K562 (cell line): ENCODE measurements around the gene NFATC3. TPM values are rescaled to one million over a fixed set of nuclear protein-coding genes. Genes with fewer than 3 reads are reported as not detected.

Experiments used
- ATAC-seq: fragments of 200-7000 bp; cut with Tn5 transposase; 3 replicates; pipeline ENCODE4 v1.9.1; 2020; ENCODE audit warnings: moderate library complexity
- BruUV-seq: library from RNA; stranded (reverse); fragments of 400-500 nt; replicated peaks from 2 replicates; lab custom pipeline; 2021; lab: Mats Ljungman, UMichigan
- CTCF ChIA-PET: fragments of 300-600 bp; formaldehyde crosslinking; extraction: SDS; loops from one replicate; lab custom pipeline; 2021; ENCODE audit warnings: low intra/inter-chr PET ratio; lab: Yijun Ruan, JAX
- POLR2A ChIA-PET: fragments of 300-600, 350-650 bp; sonication (Branson Sonifier 250); formaldehyde crosslinking; extraction: SDS; loops from one replicate; lab custom pipeline; 2021; ENCODE audit warnings: antibody characterized with exemption, inconsistent platforms; lab: Yijun Ruan, JAX
- DNase-seq, 4 experiments: peaks; one replicate each; pipeline versions ENCODE4 v3.0.0 to v3.0.0-alpha.2; 2011 to 2018; ENCODE audit warnings: low spot score in 3 of 4, mixed read lengths in 3 of 4; ENCODE audit errors: extremely low read depth in 1 of 4
- FAIRE-seq: peaks from 2 replicates; lab custom pipeline; 2011; peaks lifted over from hg19 to GRCh38; lab: Jason Lieb, UNC
- H2AFZ ChIP-seq: 2 replicates; pipeline ENCODE4 v1.6.0; 2011; ENCODE audit warnings: low read depth, low read length, control low read depth, inconsistent platforms
- H3K27ac ChIP-seq: fragments of 200-600 bp; 3 replicates; pipeline ENCODE4 v1.8.0; 2011; ENCODE audit warnings: low read depth, mild to moderate bottlenecking, control low read depth, inconsistent platforms, low read length, moderate library complexity, mixed read lengths; ENCODE audit errors: extremely low read depth
- H3K27me3 ChIP-seq, 2 experiments: fragments of 300-600 bp in 1 of 2; 2 replicates in 1 of 2; 3 replicates in 1 of 2; pipeline versions ENCODE4 v1.6.0 to v1.8.0; 2011; ENCODE audit warnings: inconsistent platforms in 2 of 2, low read length in 2 of 2, mild to moderate bottlenecking in 1 of 2, mixed read lengths in 1 of 2, moderate library complexity in 1 of 2; ENCODE audit not compliant: control insufficient read depth in 2 of 2, insufficient read depth in 2 of 2
- H3K36me3 ChIP-seq: fragments of 300-600 bp; 3 replicates; pipeline ENCODE4 v1.8.0; 2011; ENCODE audit warnings: mild to moderate bottlenecking, low read length, inconsistent platforms; ENCODE audit not compliant: control insufficient read depth, insufficient read depth
- H3K4me1 ChIP-seq, 2 experiments: fragments of 200-600 bp in 1 of 2; replicated peaks in 1 of 2; 2 replicates in 1 of 2; 3 replicates in 1 of 2; pipeline versions ENCODE4 v1.5.1 to v1.8.0; 2011; ENCODE audit warnings: inconsistent platforms in 2 of 2, low read length in 2 of 2, mild to moderate bottlenecking in 1 of 2, mixed read lengths in 1 of 2, moderate library complexity in 1 of 2; ENCODE audit not compliant: control insufficient read depth in 2 of 2, insufficient read depth in 2 of 2
- H3K4me2 ChIP-seq: 2 replicates; pipeline ENCODE4 v1.6.1; 2011; ENCODE audit warnings: low read length, control low read depth, inconsistent platforms, mixed read lengths; ENCODE audit not compliant: insufficient read depth
- H3K4me3 ChIP-seq: fragments of 200-600 bp; sonication (generic), shearing (Covaris generic); 2 replicates; pipeline ENCODE4 v1.5.1; 2016; ENCODE audit warnings: control low read depth, inconsistent platforms
- H3K79me2 ChIP-seq: fragments of 200-600 bp; 3 replicates; pipeline ENCODE4 v1.8.0; 2011; ENCODE audit warnings: low read length, inconsistent platforms; ENCODE audit not compliant: control insufficient read depth, insufficient read depth
- H3K9ac ChIP-seq, 2 experiments: 2 replicates each; pipeline versions ENCODE4 v1.6.0 to v1.6.1; 2011; ENCODE audit warnings: low read depth in 2 of 2, low read length in 2 of 2, control low read depth in 1 of 2, inconsistent platforms in 1 of 2, mild to moderate bottlenecking in 1 of 2, mixed read lengths in 1 of 2; ENCODE audit not compliant: insufficient read depth in 1 of 2
- H3K9me1 ChIP-seq: one replicate; pipeline ENCODE4 v1.6.0; 2011; ENCODE audit warnings: inconsistent platforms, mild to moderate bottlenecking, low read length, moderate library complexity; ENCODE audit not compliant: control insufficient read depth, insufficient read depth
- H3K9me3 ChIP-seq: replicated peaks from 2 replicates; pipeline ENCODE4 v1.5.1; 2011; ENCODE audit warnings: low read depth, low read length, inconsistent platforms; ENCODE audit not compliant: control insufficient read depth, insufficient read depth
- H4K20me1 ChIP-seq: replicated peaks from 2 replicates; pipeline ENCODE4 v1.6.1; 2011; ENCODE audit warnings: low read length, inconsistent platforms, mixed read lengths; ENCODE audit not compliant: control insufficient read depth, insufficient read depth
- CREBBP ChIP-seq: IDR thresholded peaks from one replicate; pipeline ENCODE4 v1.6.1; 2012; ENCODE audit warnings: low read depth, mild to moderate bottlenecking, control low read depth, inconsistent platforms, low read length
- TEAD1 ChIP-seq, 2 experiments: fragments of 450-650 bp in 1 of 2; sonication (generic) in 1 of 2; formaldehyde crosslinking; IDR thresholded peaks; 2 replicates each; pipeline versions ENCODE4 v1.4.0 to v1.8.0; 2020 to 2022; ENCODE audit warnings: mild to moderate bottlenecking in 2 of 2, missing genetic modification reagents in 1 of 2
- ZNF75A ChIP-seq: fragments of 450-650 bp; formaldehyde crosslinking; IDR thresholded peaks from 2 replicates; pipeline ENCODE4 v1.4.0; 2020; ENCODE audit warnings: mild to moderate bottlenecking
- WGBS: fragments of 100-300 bp; shearing (Covaris generic); methylation state at CpG from one replicate; pipeline ENCODE4 v1.1.6; 2016; ENCODE audit warnings: low coverage, mixed read lengths; ENCODE audit not compliant: insufficient coverage; ENCODE audit errors: missing lambda C conversion rate; 5-methylcytosine and 5-hydroxymethylcytosine counted together
- in situ Hi-C: fragments of 300-500 bp; cut with MboI; formaldehyde crosslinking; loops from 4 replicates; pipeline ENCODE4 v1.15.0; 2018; ENCODE audit warnings: inconsistent platforms, mixed read lengths
- intact Hi-C: fragments of 100-400 bp; cut with micrococcal nuclease; formaldehyde crosslinking; loops from 2 replicates; pipeline ENCODE4 v1.14.2; 2022
- polyA plus RNA-seq, 8 experiments: library from polyadenylated mRNA; depleted of rRNA in 4 of 8; stranded (reverse) in 5 of 8; unstranded in 3 of 8; fragments of >200 nt; fragmentation: Nextera tagmentation in 2 of 8; fragmentation: Illumina TruSeq in 1 of 8; extraction: Ambion mirVana in 2 of 8; extraction: Trizol in 1 of 8; gene quantifications; 2 replicates each; pipeline versions ENCODE4 v1.2.1 to v1.2.3, GENCODE V29; 2011 to 2014; ENCODE audit warnings: inconsistent platforms in 1 of 8, missing spikeins in 1 of 8
- total RNA-seq, 7 experiments: library from RNA; depleted of rRNA in 6 of 7; stranded (reverse); fragments of >200 nt in 6 of 7; fragmentation: Illumina TruSeq in 2 of 7; extraction: Trizol in 2 of 7; gene quantifications; 2 replicates each; pipeline versions ENCODE4 v1.2.1 to v1.2.3, GENCODE V29; 2011 to 2021; ENCODE audit warnings: low replicate concordance in 1 of 7
- TF ChIP-seq, protein P1 (sequence below), 2 experiments: fragments of 450-650 bp in 1 of 2; sonication (generic) in 1 of 2; formaldehyde crosslinking in 1 of 2; IDR thresholded peaks in 1 of 2; conservative IDR thresholded peaks in 1 of 2; 2 replicates each; pipeline versions ENCODE4 v1.6.1 to v1.8.1; 2016 to 2023; ENCODE audit warnings: mild to moderate bottlenecking in 2 of 2, moderate library complexity in 2 of 2, inconsistent platforms in 1 of 2, missing genetic modification reagents in 1 of 2
- TF ChIP-seq, protein P2 (sequence below): fragments of 450-650 bp; IDR thresholded peaks from 2 replicates; pipeline ENCODE4 v1.6.1; 2018; ENCODE audit not compliant: partially characterized antibody
- TF ChIP-seq, protein P3 (sequence below): fragments of 450-650 bp; IDR thresholded peaks from 2 replicates; pipeline ENCODE4 v1.6.1; 2018; ENCODE audit warnings: mild to moderate bottlenecking, low read depth; ENCODE audit not compliant: partially characterized antibody

The NFATC3 gene
- total and polyA plus RNA-seq, 9 of the 15 experiments (the other 6 are each of a cell fraction or from before 2014, with no cell fraction given), result 15.7 to 98.4 (median 59.4) TPM

DNA sequence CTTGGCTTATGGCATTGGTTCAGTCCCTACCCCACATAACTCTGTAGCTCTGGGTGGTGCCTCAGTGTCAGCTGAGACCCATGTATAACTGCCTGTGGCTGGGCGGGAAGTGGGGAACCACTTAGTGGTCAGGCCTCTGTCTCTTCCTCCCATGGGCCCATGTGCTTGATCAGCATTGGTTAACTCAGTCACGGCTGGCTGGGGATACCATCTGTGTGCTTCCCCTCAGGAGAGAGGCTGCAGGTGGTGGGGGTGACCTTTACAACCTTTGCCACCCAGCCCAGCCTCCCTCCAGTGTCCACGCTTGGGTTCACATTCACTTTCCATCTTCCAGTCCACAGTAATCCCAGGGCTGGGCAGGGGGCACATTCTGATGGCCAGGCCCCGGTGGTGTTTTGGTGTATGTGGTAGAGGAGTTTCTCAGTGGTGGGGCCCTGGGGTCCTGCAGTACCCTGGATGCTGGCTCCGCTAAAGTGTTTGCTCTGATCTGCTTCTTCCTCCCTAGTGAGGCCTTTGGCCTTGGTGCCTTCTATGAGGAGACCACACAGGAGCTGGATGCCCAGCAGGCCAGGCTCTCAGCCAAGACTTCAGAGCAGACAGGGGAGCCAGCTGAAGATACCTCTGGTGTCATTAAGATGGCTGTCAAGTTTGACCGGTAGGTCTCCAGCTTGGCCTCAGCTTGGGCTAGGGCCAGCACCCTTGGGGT is 10.2 kb upstream of the NFATC3 start:
- ChIA-PET POLR2A (interaction anchor here (5.3 kb wide), 1 partner anchor 11 kb away, joined by 33 read pairs; the partner anchor contains the start of gene NFATC3), CTCF (interaction anchor here (0.6 kb wide), 1 partner anchor 40 kb away, joined by 4 read pairs; no protein-coding TSS in a partner anchor)
- 73% methylated on average over 5 of the region's 6 CpGs for WGBS
- H3K4me2 ChIP-seq, result no peak overlapping the region
- no peak for DNase-seq
- no peak for ATAC-seq
- H4K20me1 ChIP-seq, result no peaks in the 10 kb centered on the region
- in situ Hi-C loops, result loop anchor here (10.0 kb wide), 1 partner anchor 150 kb away; no protein-coding TSS in a partner anchor
- no peak overlapping the region for H3K9ac ChIP-seq
- H3K4me3 ChIP-seq, result no peak overlapping the region
- no peak for FAIRE-seq
- intact Hi-C loops, result no loop called here
- H3K27ac ChIP-seq, result no peak overlapping the region
- BruUV-seq, result no TSS peak
- no peaks in the 10 kb centered on the region for H3K27me3 ChIP-seq
- H2AFZ ChIP-seq, result no peak overlapping the region
- no peaks in the 10 kb centered on the region for H3K79me2 ChIP-seq
- H3K4me1 ChIP-seq, result peaks cover 31 to 33% of the 10 kb centered on the region in 2 experiments
- peaks cover 82% of the 10 kb centered on the region; the same call in 2 of the 3 replicates for H3K36me3 ChIP-seq
- no peaks in the 10 kb centered on the region for H3K9me3 ChIP-seq
- TF ChIP-seq, protein P1, sequence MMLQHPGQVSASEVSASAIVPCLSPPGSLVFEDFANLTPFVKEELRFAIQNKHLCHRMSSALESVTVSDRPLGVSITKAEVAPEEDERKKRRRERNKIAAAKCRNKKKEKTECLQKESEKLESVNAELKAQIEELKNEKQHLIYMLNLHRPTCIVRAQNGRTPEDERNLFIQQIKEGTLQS (IDR thresholded peaks at IDR 0.05), result no peak
- TF ChIP-seq, protein P1 (CRISPR knock-in tag; conservative IDR thresholded peaks at IDR 0.05), result no peak
- TF ChIP-seq ZNF75A (no peak), CREBBP (no peak), TEAD1 (CRISPR knock-in tag; IDR thresholded peaks at IDR 0.05) (no peak)
- TF ChIP-seq, protein P2, sequence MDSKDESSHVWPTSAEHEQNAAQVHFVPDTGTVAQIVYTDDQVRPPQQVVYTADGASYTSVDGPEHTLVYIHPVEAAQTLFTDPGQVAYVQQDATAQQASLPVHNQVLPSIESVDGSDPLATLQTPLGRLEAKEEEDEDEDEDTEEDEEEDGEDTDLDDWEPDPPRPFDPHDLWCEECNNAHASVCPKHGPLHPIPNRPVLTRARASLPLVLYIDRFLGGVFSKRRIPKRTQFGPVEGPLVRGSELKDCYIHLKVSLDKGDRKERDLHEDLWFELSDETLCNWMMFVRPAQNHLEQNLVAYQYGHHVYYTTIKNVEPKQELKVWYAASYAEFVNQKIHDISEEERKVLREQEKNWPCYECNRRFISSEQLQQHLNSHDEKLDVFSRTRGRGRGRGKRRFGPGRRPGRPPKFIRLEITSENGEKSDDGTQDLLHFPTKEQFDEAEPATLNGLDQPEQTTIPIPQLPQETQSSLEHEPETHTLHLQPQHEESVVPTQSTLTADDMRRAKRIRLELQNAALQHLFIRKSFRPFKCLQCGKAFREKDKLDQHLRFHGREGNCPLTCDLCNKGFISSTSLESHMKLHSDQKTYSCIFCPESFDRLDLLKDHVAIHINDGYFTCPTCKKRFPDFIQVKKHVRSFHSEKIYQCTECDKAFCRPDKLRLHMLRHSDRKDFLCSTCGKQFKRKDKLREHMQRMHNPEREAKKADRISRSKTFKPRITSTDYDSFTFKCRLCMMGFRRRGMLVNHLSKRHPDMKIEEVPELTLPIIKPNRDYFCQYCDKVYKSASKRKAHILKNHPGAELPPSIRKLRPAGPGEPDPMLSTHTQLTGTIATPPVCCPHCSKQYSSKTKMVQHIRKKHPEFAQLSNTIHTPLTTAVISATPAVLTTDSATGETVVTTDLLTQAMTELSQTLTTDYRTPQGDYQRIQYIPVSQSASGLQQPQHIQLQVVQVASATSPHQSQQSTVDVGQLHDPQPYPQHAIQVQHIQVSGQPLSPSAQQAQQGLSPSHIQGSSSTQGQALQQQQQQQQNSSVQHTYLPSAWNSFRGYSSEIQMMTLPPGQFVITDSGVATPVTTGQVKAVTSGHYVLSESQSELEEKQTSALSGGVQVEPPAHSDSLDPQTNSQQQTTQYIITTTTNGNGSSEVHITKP, result no peak
- TF ChIP-seq, protein P3, sequence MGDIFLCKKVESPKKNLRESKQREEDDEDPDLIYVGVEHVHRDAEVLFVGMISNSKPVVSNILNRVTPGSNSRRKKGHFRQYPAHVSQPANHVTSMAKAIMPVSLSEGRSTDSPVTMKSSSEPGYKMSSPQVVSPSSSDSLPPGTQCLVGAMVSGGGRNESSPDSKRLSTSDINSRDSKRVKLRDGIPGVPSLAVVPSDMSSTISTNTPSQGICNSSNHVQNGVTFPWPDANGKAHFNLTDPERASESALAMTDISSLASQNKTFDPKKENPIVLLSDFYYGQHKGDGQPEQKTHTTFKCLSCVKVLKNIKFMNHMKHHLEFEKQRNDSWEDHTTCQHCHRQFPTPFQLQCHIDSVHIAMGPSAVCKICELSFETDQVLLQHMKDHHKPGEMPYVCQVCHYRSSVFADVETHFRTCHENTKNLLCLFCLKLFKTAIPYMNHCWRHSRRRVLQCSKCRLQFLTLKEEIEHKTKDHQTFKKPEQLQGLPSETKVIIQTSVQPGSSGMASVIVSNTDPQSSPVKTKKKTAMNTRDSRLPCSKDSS, result no peak
- TF ChIP-seq, all 486 proteins: peak for 0
- peaks cover 2% of the 10 kb centered on the region for H3K9me1 ChIP-seq
